ENCODE results near the gene C12orf56.
"Not testable (repeated sequence)": the region's sequence is repeated elsewhere in the genome, so short reads cannot be mapped to it uniquely, and the experiment has no call there.

The C12orf56 gene

DNA sequence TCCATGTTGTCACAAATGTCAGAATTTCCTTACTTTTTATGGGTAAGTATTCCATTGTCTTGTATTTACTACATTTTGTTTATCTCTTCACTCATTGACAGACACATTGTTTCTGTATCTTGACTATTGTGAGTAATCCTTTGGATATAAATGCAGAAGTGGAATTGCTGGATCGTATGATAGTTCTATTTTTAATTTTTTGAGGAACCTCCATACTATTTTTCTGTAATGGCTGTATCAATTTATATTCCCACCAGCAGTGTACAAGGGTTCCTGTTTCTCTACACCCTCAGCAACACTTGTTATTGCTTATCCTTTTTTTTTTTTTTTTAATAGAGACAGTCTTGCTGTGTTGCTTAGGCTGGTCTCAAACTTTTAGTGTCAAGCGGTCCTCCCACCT, 164.9 kb downstream of the C12orf56 start:
- DNase-seq = no peak

DNA sequence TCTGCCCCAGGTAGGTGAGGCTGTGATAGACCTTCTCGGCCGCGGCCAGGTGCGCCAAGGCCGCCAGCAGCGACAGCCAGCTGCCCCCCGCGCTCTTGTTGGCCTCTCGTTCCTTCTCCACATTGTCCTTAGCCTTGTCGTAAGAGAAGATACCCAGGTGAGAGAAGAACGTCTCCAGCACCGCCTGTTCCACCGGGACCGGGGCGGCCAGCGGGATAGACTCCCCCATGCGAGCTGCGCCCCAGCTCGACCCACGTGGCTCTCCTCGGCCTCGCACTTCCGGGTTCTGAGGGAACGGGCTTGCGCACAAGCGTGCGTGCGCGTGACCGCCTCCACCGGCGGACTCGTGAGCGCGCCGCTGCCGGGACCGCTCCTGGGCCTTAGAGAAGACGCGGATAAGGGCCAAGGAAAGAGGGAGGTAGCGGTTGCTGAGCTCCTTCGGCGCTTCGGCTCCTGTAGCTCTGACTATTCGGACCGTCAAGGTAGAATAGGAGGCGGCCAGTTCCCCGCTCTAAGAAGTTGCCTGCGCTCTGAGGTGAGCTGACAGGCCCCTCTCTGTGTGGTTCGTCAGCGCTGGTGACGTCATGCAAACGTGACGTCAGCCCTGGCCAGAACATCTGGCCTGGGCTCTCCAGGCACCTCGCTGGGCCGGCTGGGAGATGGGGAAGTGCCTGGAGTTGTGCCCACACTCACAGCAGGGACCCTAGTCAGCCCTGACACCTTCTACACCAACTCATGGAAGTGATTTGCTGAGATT, 168.4 kb downstream of the C12orf56 start, which contains the start of gene KICS2:
Gene KICS2, minus strand, starts transcription at position 288 of the 757 bp plus-strand sequence. Its CDS starts 59 bp downstream, at position 229.
- DNase-seq = peak; percentile 94

DNA sequence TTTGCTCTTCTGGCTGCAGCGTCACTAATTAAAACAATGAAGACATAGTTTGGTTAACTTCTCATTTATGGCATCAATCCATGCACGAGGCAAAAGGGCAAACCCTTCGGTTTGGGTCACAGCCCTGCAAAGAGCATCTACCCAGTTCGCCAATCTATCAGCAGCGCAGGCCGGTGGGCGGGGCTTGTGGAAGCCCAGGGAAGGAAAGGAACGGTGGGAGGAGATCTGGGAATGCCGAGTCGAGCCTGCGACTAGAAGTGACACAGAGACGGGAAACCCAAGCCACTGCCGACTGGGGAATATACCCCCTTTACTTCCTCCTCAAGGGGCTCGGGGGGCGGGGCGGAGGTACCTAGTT, 168.9 kb downstream of the C12orf56 start:
- peak; percentile 86 for DNase-seq

DNA sequence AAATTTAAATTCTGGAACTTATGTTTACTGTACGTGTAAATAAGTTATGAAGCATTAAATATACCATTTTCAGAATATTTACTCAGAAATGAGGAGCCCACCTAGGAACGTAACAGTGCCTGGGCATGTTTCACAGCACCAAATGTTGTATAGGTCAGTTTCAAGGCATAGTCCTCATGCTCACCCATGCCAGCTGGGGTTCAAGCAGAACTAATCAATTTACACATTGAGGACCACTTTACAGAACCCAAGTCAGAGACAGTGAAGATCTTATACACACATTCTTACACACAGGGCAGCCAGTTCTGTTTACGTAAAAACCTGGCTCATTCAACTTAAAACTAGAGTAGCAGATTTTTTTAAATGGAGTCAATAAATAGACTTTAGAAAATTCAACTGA, 170.5 kb downstream of the C12orf56 start:
- no peak for DNase-seq

DNA sequence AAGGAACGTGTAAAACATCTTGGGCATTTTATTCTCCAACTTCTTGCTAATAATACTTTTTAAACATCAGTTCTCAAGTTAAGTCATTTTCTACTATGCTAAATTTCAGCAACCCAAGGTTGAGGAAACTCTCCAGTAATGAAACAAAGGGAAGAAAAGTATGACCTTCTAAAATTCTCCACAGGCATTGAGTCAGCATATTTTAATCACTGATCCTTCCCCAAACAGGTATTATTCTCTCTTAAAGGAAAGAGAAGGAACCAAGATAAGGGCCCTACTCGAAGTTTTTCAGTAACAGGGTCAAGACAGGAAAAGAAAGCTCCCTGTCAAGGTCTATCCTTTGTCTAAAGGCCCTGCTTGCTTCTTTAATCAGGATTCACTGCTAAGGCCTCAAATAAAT, 171.4 kb downstream of the C12orf56 start:
- DNase-seq = no peak

DNA sequence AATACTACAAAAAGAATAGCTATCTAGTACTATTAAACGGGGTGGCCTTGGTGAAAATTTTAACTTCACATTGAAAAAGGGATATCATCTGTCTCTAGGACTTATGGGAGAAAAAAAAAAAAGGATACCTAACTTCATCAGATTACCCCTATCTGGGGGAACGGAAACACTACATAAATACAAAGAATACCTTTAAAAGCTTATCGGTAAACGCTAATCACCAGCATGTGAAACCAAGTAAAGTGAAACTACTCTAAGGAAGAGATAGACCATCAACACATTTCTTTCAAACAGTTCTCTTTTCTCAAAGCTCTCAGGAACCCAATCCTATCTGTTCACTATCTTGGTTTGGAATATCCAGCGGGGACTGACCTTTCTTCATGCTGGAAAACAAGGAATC, 172.0 kb downstream of the C12orf56 start:
- DNase-seq = no peak

DNA sequence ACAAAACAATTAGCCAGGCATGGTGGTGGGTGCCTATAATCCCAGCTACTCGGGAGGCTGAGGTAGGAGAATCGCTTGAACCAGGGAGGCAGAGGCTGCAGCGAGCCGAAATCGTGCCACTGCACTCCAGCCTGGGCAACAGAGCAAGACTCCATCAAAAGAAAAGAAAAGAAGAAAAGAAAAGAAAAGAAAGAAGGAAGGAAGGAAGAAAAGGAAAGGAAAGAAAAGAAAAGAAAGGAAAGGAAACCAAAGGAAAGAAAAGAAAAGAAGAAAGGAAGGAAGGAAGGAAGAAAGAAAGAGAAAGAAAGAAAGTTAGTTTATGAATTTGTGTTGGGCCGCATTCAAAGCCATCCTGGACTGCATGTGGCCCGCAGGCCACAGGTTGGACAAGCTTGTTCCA, 172.9 kb downstream of the C12orf56 start:
- not testable (repeated sequence) for DNase-seq

DNA sequence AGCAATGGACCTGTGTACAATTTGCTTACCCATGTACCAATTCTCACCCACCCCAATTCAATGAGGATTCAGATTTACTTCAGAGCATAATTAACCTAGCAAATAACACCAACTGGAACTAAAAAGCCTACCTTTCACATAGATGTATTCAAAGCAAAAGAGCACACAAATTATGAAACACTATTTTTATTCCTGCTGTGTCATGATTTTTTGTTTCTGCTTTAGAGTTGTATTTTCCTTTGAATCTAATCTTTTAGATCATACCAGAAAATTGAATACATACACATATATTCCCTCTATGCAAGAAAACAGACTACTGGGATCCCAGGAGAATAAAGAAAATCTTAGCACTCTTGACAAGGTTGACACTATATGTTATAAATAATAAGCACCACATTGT, 174.3 kb downstream of the C12orf56 start:
- no peak for DNase-seq

All from NCI-H345 (cell line).